HG02571 (cell line): ENCODE data around the gene MINDY4.

Source experiments
- ATAC-seq: cut with Tn5 transposase; IDR thresholded peaks from one replicate; pipeline ENCODE4 v1.9.1; 2021; ENCODE audit warnings: mild to moderate bottlenecking, moderate library complexity; ENCODE audit not compliant: unreplicated experiment

Gene MINDY4

DNA sequence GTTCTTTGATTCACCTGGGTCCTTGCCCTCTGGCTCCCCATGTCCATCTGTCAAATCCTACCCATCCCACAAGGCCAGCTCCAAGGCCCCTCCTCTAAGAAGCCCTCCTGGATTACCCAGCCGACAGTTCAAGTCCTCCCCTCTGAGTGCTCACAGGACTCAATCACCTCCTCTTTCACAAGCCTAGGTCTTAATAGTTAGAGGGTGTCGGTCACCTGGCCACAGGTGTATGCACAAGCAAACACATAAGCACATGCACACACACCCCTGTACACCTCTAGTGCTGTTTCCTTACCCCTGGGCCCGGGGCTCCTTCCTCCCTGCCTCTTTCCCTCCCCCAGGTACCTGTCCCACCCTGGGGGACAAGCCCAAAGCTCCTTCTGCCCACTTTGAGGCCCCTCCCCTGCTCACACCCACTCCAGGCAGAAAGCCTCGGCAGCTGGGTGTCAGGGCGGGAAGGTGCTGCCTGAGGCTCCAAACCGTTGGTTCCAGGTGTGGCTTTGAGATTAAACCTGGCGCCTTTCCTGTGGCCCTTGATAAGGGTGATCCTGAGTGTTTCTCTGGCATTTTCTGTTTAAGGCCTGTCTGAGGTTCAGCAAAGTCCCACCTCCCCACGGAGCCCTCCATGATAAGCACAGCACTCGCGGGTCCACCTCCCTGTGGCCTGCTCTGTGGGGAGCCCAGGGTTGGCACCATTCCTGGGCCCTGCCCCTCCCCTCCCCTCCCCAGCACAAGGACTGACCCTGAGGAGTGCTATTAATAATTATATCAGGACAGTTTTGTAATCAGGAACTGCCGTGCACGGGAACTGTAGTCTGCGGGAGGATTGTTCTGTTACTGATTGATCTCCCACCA is 125.8 kb downstream of the MINDY4 start:
- ATAC-seq, result no peak

GRCh38 chr7:30897770-30898169 is 126.6 kb downstream of the MINDY4 start:
- ATAC-seq, result no peak

GRCh38 chr7:30898411-30898810 is 127.2 kb downstream of the MINDY4 start:
- no peak for ATAC-seq

GRCh38 chr7:30899066-30899465 is 127.8 kb downstream of the MINDY4 start:
- no peak for ATAC-seq

- no peak for ATAC-seq
These were observed 128.4 kb downstream of the MINDY4 start for GRCh38 chr7:30899630-30900029.

DNA sequence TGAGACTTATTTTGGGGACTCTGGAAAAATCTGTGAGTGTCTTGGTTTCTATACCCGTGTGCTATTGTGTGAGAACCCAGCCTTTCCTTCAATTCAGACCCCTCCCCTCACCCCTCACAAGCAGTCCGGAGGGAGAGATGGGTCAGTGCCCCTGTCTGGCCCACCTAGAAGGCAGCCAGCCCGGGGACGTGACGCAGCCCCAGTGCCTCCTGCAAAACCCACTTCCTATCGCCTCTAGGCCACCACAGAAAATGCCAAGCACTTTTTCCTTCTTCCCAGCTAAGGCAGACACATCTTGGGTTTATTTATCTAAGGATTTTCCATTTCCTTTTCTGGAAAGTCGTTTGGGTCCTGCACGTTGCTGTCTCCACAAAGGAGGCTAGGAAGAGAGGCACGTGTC is 128.8 kb downstream of the MINDY4 start:
- no peak for ATAC-seq

DNA sequence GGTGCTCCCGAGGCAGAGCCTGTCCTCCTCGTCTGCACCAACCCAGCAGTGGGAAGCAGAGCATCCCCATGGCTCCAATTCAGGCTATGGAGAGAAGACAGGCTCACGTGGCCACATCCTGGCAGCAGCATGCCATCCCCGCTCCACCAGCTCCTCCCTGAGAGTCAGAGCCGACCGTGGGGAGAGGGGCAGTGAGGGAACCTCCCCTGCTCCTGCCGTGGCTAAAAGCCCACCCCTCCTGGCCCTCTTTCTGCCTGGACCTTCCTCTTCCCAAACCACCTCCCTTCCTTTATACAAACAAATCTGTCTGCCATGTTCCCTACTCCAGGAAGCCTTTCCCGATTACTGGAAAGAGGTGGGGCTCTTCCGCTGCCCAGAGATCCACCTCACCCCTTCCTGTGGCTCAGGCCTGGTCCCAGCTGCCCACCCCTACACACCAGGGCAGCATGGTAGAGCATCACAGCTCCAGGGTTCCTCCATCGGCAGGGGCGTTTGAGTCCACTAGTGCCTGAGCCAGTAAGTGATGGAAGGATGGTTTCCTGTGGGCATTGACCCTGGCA is 129.7 kb downstream of the MINDY4 start:
- no peak for ATAC-seq

- ATAC-seq, result no peak
These were observed 130.6 kb downstream of the MINDY4 start for GRCh38 chr7:30901856-30902255.

GRCh38 chr7:30902466-30902865 is 131.2 kb downstream of the MINDY4 start:
- no peak for ATAC-seq

DNA sequence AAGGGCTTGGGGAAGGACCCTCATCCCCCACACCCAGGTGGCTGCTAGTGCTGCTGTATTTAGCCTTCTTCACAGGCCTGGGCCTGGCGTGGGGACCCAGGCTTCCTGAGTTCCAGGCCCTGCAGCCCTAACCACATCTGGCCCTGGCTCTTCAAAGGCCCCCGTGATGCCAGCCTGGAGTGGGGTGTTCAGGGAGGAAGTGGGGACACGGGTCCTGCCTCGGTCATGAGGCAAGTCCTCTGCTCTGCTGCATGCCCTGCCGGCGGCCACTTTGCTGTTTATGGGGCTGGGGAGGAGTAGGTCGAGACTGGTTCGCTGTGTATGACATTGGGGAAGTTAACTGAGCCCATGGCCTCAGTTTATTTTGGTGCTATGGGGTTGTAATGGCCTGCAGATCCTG is 131.9 kb downstream of the MINDY4 start:
- no peak for ATAC-seq

GRCh38 chr7:30904561-30904960 is 133.3 kb downstream of the MINDY4 start:
- no peak for ATAC-seq

DNA sequence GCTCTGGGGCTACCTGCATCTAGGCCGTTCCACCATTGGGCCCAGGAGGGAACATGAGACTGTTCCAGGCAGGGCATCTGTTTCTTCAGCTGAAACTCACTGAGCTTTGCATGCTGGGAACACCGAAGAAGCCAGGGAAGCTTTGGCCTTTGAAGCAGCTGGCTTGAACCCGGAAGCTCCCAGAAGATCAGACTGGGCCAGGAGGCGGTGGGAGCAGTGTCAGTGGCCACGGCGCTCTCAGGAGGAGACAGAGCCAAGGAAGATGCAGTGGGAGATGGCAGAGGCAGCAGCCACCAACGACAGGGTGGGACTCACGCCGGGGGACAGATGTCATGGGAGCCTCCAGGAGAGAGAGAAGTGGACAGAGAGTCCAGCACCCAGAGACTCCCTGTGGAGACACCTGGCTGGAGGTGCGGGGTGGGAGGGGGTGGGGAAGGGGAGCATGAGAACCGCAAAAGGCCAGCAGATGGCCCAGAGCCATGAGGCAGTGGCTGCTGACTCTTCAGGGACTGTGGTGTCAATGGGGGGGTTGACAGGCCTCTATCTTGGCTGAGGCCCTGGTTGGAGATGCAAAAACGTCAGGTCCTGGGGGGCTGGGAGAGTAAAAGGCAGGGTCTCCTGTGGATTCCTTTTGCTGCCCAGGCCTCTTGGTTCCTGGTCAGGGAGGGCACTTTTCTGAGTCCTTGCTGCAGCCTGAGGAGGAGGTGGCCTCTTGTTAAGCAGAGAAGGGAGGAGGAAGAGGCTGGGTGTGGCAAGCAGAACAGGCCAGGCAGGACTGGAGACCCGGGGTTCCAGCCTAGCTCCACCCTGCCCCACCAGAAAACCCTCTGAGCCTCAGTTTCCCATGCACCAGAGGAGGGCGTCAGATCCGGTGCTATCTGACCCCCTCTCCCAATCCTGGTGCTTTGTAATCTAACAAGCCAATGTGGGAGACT is 134.1 kb downstream of the MINDY4 start:
- ATAC-seq, result no peak

- ATAC-seq, result no peak
These were observed 134.8 kb downstream of the MINDY4 start for GRCh38 chr7:30906014-30906413.

- no peak for ATAC-seq
These were observed 135.5 kb downstream of the MINDY4 start for GRCh38 chr7:30906515-30907240.

DNA sequence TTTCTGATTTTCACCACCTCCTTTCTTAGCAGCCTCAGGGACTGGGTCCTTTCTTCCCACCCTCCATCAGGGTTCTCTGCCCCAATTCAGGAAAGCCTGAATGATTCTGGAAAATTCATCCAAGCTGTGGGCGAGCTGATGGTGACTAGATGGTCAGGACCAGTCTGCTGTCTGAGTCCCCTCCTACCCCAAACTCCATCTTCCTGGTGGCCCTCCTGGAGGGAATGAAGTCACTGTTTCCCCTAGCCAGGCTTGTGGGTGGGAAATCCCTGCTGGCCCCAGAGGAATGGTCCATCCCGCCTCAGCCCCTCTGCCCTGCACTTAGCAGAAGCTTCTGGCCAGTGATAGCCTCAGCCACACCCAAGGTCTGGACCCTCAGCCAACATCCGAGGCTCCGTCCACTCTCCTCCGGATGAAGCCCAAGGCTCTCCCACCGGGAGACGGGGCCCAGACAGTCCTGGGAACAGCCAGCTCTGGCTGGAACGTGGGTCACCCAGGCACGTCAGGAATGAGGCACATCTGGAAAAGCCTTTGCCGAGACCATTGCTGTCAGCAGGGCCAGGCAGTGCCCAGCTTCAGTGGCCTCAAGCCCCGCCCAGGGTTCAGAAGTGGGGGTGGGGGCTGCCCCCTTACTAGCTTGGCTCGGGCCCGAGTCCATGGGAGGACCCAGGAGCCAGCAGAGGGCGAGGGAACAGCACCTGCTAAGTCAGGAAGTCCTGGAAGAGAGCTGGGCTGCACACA is 136.5 kb downstream of the MINDY4 start:
- ATAC-seq, result no peak

DNA sequence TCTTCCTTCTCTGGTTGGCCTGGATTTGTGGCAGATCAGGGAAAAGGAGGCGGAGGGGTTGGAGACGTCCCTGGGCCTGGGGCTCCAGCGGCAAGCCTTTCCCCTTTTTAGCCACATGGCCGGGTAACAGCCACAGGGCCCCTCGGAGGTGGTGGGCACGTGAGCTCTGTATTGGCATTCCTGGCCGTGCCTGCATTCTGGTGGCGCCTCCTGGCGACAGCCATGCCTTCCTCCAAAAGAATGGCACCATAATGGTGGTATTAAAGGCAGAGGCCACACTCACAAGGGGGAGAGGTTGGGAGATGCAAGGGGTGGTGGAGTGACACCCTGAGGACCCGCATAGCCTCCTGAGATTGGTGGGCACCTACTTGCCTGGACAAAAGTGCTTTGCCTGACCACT is 137.5 kb downstream of the MINDY4 start:
- ATAC-seq, result no peak

DNA sequence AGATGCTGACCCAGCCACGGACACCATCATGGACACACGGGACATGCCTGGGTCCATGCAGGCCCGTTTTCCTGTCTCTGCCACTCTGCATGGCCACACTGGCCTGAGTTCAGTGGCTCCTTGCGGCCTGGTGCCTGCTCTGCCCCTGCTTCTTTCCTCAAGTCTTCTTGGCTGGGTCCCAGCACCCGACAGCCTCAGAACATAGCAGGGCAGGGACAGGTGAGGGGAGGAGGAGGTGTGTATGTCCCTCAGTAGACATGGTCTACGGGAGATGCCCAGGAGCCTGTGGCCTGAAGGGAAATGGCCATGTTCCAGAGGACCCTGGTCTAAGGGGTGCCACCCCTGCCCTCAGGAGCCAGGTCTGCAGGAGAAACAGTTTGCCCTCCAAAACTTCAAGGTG is 138.2 kb downstream of the MINDY4 start:
- no peak for ATAC-seq

DNA sequence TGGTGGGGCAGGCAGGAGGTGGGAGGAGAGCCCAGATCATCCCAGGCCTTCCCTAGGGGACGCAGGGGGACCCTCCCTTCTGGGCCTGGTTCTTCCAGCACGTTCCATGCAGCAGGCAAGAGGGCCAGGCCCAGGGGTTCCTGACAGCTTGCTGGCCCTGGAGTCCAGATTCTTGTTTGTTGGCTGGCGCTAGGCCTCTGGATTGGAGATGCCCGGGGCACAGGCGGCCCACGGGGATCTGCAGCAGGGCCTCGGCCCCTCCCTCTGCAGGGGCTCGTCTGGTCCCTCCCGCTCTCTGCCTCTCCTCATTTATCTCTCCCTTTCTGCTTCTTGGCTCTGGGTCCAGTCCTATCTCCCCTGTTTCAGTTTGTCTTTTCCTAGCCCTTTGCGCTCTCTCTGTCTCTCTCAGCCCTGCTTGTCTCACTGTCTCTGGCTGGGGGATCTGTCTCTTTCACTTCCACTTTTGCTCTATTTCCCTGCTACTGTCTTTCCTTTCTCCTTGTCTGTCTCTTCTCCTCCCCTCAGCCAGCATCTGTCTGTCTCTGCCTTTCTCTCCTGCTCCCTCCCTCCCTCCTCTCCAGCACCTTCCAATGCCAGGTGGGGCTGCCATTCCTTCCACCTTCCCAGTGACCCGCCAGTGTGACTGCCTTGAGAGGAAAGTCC is 139.3 kb downstream of the MINDY4 start:
- ATAC-seq, result no peak

DNA sequence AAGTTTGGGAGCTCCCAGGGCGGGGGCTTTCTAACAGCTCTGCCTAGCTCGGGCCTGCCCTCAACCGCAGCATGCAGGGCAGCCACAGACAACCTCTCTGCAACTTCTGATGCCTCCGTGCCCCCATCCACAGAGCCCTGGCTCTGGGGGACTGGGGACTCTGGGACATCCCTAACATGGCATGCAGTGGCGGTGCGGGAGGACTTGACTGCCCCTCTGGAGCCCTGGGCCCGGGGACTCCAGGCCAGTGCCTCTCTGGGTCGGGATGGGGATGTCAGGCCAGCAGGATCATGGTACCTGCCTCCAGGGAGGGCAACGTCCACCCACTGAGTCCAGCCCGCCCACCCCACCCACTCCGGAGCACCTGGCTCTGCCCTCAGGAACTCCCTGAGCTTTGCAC is 139.9 kb downstream of the MINDY4 start:
- no peak for ATAC-seq

DNA sequence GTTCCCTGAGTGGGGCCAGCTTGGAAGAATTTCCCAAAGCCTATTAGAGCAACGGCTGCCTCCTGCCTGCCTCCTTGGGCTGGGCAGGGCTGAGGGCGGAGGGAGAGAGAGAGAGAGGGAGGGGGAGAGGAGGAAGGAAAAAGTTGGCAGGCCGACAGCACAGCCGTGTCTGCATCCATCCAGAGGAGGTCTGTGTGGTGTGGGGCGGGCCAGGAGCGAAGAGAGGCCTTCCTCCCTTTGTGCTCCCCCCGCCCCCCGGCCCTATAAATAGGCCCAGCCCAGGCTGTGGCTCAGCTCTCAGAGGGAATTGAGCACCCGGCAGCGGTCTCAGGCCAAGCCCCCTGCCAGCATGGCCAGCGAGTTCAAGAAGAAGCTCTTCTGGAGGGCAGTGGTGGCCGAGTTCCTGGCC is 140.3 kb downstream of the MINDY4 start, which contains the start of gene AQP1:
Gene AQP1 (plus strand): TSS at position 293 of the 409 bp plus-strand sequence. CDS start 57 bp downstream, at position 350.
- ATAC-seq, result no peak
